IMR-90 (cell line): Measurements from ENCODE around the gene OSBP2.

Experiments used
- RCOR1 ChIP-seq: IDR thresholded peaks from 2 replicates; pipeline ENCODE4 v1.6.1; 2012; ENCODE audit warnings: mild to moderate bottlenecking, low read length, improper control_type of control experiment; ENCODE audit not compliant: insufficient replicate concordance
- TF ChIP-seq, protein P1 (sequence below): conservative IDR thresholded peaks from 2 replicates; pipeline ENCODE4 v1.5.1; 2012; ENCODE audit warnings: mild to moderate bottlenecking, low read depth, low read length, improper control_type of control experiment

GRCh38 chr22:30680991-30681770 is 13.5 kb upstream of the OSBP2 start:
- TF ChIP-seq, protein P1, sequence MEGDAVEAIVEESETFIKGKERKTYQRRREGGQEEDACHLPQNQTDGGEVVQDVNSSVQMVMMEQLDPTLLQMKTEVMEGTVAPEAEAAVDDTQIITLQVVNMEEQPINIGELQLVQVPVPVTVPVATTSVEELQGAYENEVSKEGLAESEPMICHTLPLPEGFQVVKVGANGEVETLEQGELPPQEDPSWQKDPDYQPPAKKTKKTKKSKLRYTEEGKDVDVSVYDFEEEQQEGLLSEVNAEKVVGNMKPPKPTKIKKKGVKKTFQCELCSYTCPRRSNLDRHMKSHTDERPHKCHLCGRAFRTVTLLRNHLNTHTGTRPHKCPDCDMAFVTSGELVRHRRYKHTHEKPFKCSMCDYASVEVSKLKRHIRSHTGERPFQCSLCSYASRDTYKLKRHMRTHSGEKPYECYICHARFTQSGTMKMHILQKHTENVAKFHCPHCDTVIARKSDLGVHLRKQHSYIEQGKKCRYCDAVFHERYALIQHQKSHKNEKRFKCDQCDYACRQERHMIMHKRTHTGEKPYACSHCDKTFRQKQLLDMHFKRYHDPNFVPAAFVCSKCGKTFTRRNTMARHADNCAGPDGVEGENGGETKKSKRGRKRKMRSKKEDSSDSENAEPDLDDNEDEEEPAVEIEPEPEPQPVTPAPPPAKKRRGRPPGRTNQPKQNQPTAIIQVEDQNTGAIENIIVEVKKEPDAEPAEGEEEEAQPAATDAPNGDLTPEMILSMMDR, result no peak
- TF ChIP-seq RCOR1, result no peak
